ENCODE measurements around the gene CAMK2N1. TPM values are rescaled to one million over a fixed set of nuclear protein-coding genes. Genes with fewer than 3 reads are reported as not detected.

Gene CAMK2N1
- total RNA-seq, 2 donors from 2014 or later: 10.2 to 16.2 TPM

- Mint-ChIP-seq H3K36me3 (ENCODE audit: low read depth) (no peaks in the 10 kb centered on the region), H3K27ac (no peak overlapping the region), H3K9me3 (no peaks in the 10 kb centered on the region), H3K4me3 (no peak overlapping the region), H3K27me3 (ENCODE audit: insufficient read depth) (peaks cover 87% of the 10 kb centered on the region), H3K4me1 (peaks cover 60% of the 10 kb centered on the region)
- H3K4me1 ChIP-seq (ENCODE audit: control insufficient read depth, insufficient read depth, low read length): peaks cover 16% of the 10 kb centered on the region
- H3K9me3 ChIP-seq (ENCODE audit: control insufficient read depth, low read length): no peaks in the 10 kb centered on the region
- no peak overlapping the region for H3K27ac ChIP-seq (ENCODE audit: low read depth, low read length)
- H3K9ac ChIP-seq (ENCODE audit: extremely low read depth, low read length, poor library complexity, severe bottlenecking): no peak overlapping the region
- peaks cover 25% of the 10 kb centered on the region for H3K27me3 ChIP-seq (ENCODE audit: control insufficient read depth, insufficient read depth, low read length, poor library complexity, severe bottlenecking)
- no peak for DNase-seq
- no peaks in the 10 kb centered on the region for H3K36me3 ChIP-seq (ENCODE audit: control insufficient read depth, insufficient read depth, low read length)
- TF ChIP-seq, protein P1, sequence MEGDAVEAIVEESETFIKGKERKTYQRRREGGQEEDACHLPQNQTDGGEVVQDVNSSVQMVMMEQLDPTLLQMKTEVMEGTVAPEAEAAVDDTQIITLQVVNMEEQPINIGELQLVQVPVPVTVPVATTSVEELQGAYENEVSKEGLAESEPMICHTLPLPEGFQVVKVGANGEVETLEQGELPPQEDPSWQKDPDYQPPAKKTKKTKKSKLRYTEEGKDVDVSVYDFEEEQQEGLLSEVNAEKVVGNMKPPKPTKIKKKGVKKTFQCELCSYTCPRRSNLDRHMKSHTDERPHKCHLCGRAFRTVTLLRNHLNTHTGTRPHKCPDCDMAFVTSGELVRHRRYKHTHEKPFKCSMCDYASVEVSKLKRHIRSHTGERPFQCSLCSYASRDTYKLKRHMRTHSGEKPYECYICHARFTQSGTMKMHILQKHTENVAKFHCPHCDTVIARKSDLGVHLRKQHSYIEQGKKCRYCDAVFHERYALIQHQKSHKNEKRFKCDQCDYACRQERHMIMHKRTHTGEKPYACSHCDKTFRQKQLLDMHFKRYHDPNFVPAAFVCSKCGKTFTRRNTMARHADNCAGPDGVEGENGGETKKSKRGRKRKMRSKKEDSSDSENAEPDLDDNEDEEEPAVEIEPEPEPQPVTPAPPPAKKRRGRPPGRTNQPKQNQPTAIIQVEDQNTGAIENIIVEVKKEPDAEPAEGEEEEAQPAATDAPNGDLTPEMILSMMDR (conservative IDR thresholded peaks at IDR 0.05): no peak
- no peak overlapping the region for H3K4me3 ChIP-seq (ENCODE audit: low read length)
- WGBS, 2 experiments (ENCODE audit: insufficient coverage in 1 of 2, insufficient read length in 1 of 2): 89 to 100% methylated on average over 3 to 4 of the region's 4 CpGs
Measured at GRCh38 chr1:20479840-20480239, 6.2 kb downstream of the CAMK2N1 start.

DNA sequence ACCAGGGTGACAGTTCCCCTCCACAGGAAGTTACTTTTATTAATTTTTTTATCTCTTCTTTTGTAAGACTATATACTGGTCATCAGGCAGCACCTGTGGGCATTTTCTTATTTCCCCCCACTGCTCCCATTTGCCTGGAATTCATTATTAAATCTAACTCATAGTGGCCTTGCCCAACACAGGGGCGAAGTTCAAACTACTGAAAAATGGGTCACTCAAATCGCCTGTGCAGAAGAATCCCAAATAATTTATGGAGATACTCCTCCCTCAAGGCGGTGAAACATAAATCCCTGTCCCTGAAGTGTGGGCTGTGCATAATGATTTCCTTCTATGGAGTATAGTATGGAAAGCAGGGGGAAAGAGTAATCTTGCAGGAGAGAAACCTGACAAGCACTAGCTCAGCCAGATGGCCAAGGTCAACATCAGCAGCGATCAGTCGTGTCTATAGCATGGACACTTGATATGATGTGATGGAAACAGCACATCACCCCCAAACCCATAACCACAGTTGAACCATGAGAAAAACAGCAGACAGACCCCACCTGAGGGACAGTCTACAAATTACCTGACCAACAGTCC lies 7.9 kb downstream of the CAMK2N1 start:
- Mint-ChIP-seq H3K27me3 (ENCODE audit: insufficient read depth) (peaks cover 75% of the 10 kb centered on the region), H3K4me1 (peaks cover 58% of the 10 kb centered on the region), H3K9me3 (no peaks in the 10 kb centered on the region), H3K4me3 (no peak overlapping the region), H3K27ac (no peak overlapping the region), H3K36me3 (ENCODE audit: low read depth) (no peaks in the 10 kb centered on the region)
- Histone ChIP-seq H3K9ac (ENCODE audit: extremely low read depth, low read length, poor library complexity, severe bottlenecking) (no peak overlapping the region), H3K27ac (ENCODE audit: low read depth, low read length) (no peak overlapping the region), H3K4me3 (ENCODE audit: low read length) (no peak overlapping the region), H3K36me3 (ENCODE audit: control insufficient read depth, insufficient read depth, low read length) (no peaks in the 10 kb centered on the region), H3K27me3 (ENCODE audit: control insufficient read depth, insufficient read depth, low read length, poor library complexity, severe bottlenecking) (peaks cover 9% of the 10 kb centered on the region), H3K9me3 (ENCODE audit: control insufficient read depth, low read length) (no peaks in the 10 kb centered on the region), H3K4me1 (ENCODE audit: control insufficient read depth, insufficient read depth, low read length) (peaks cover 16% of the 10 kb centered on the region)
- TF ChIP-seq, protein P1 (conservative IDR thresholded peaks at IDR 0.05): no peak
- WGBS, 2 experiments (ENCODE audit: insufficient coverage in 1 of 2, insufficient read length in 1 of 2): 91 to 100% methylated on average over 1 to 3 of the region's 5 CpGs
- DNase-seq: no peak

- Histone ChIP-seq H3K27ac (ENCODE audit: low read depth, low read length) (no peak overlapping the region), H3K9me3 (ENCODE audit: control insufficient read depth, low read length) (no peaks in the 10 kb centered on the region), H3K36me3 (ENCODE audit: control insufficient read depth, insufficient read depth, low read length) (no peaks in the 10 kb centered on the region), H3K4me3 (ENCODE audit: low read length) (no peak overlapping the region), H3K9ac (ENCODE audit: extremely low read depth, low read length, poor library complexity, severe bottlenecking) (no peak overlapping the region), H3K4me1 (ENCODE audit: control insufficient read depth, insufficient read depth, low read length) (peaks cover 16% of the 10 kb centered on the region), H3K27me3 (ENCODE audit: control insufficient read depth, insufficient read depth, low read length, poor library complexity, severe bottlenecking) (peaks cover 3% of the 10 kb centered on the region)
- Mint-ChIP-seq H3K27ac (no peak overlapping the region), H3K9me3 (no peaks in the 10 kb centered on the region), H3K36me3 (ENCODE audit: low read depth) (no peaks in the 10 kb centered on the region), H3K27me3 (ENCODE audit: insufficient read depth) (peaks cover 71% of the 10 kb centered on the region), H3K4me3 (no peak overlapping the region), H3K4me1 (peaks cover 58% of the 10 kb centered on the region)
- TF ChIP-seq, protein P1 (conservative IDR thresholded peaks at IDR 0.05): no peak
- no peak for DNase-seq
- 81 to 92% methylated on average over 5 to 9 of the region's 10 CpGs for WGBS, 2 experiments (ENCODE audit: insufficient coverage in 1 of 2, insufficient read length in 1 of 2)
Measured at GRCh38 chr1:20477348-20478056, 8.5 kb downstream of the CAMK2N1 start.

All from endodermal cell (in vitro differentiated cells).